ENCODE measurements around the gene ZNF223. TPM values are rescaled to one million over a fixed set of nuclear protein-coding genes. Genes with fewer than 3 reads are reported as not detected.
A peak's percentile ranks its signal among the peaks of the same experiment; 100 is the strongest.

ZNF223 gene
- total and polyA plus RNA-seq, 9 of the 15 experiments (the other 6 are each of a cell fraction or from before 2014, with no cell fraction given), result 0.21 to 1.8 (median 0.71) TPM

DNA sequence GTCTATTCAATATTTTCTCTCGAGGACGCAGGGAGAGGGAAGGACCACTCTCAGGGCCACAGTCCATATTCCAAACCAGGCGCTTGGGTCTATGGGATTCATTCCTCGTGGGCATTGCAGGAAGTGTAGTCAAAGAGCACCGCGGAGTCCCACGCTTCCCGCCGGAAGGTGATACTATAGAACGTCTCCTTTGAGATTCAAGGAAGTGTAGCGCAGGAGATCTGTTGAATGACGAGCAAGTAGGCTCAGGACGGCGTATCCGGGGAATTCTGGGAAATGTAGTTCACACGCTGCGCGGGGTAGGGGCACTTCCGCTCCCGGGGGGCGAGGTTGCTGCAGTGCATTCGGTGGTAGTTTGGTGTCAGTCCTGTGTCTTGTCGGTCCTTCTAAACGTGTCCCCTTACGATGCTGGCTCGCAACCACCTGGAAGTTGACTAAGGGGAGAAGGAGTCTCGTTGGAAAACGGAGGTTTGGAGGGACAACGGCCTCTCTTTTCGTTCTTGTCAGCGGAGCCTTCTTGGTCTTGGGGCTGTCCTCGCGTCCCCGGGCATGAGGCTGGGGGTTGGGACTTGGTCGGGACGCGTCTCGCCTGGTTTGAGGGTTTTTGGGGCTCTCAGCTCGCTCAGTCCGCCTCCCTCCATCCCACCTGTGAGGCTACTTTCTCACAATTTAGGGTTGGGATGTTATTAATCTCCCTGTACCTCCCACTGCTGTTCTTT, 20.1 kb downstream of the ZNF223 start, which contains the start of gene ZNF284 (continued):
- TF ChIP-seq ETV1 (tag; conservative IDR thresholded peaks at IDR 0.05; ENCODE audit: low read depth) (peak; percentile 91), ZNF639 (CRISPR knock-in tag; conservative IDR thresholded peaks at IDR 0.05 in 1 of 2, IDR thresholded peaks at IDR 0.05 in 1 of 2) (no peak), ATF7 (IDR thresholded peaks at IDR 0.05) (peak; percentile 62), HMGN3 (IDR thresholded peaks at IDR 0.05; ENCODE audit: borderline replicate concordance, extremely low read depth, insufficient read length, low read depth, low read length) (no peak), ZNF146 (CRISPR knock-in tag; IDR thresholded peaks at IDR 0.05; ENCODE audit: unreplicated experiment) (no peak), NR2F6 (CRISPR knock-in tag; IDR thresholded peaks at IDR 0.05) (no peak), GATAD2A (IDR thresholded peaks at IDR 0.05) (no peak), HDAC2 (IDR thresholded peaks at IDR 0.05) (no peak), CHCHD3 (CRISPR knock-in tag; IDR thresholded peaks at IDR 0.05) (no peak), CBX2 (IDR thresholded peaks at IDR 0.05; ENCODE audit: insufficient read depth, low read length, poor library complexity, severe bottlenecking) (no peak), MEF2D (tag; conservative IDR thresholded peaks at IDR 0.05; ENCODE audit: low read depth) (no peak), ZNF239 (CRISPR knock-in tag; IDR thresholded peaks at IDR 0.05) (no peak), NEUROD1 (IDR thresholded peaks at IDR 0.05; ENCODE audit: borderline replicate concordance, low read depth, low read length, partially characterized antibody) (no peak), ZBTB1 (CRISPR knock-in tag; IDR thresholded peaks at IDR 0.05; ENCODE audit: borderline replicate concordance, low read depth) (no peak), U2AF1 (optimal IDR thresholded peaks at IDR 0.05; ENCODE audit: low read depth, low read length) (no peak), ZNF3 (CRISPR knock-in tag; IDR thresholded peaks at IDR 0.05) (no peak), CREBBP (IDR thresholded peaks at IDR 0.05; ENCODE audit: low read depth, low read length) (no peak)
- TF ChIP-seq, protein P1, sequence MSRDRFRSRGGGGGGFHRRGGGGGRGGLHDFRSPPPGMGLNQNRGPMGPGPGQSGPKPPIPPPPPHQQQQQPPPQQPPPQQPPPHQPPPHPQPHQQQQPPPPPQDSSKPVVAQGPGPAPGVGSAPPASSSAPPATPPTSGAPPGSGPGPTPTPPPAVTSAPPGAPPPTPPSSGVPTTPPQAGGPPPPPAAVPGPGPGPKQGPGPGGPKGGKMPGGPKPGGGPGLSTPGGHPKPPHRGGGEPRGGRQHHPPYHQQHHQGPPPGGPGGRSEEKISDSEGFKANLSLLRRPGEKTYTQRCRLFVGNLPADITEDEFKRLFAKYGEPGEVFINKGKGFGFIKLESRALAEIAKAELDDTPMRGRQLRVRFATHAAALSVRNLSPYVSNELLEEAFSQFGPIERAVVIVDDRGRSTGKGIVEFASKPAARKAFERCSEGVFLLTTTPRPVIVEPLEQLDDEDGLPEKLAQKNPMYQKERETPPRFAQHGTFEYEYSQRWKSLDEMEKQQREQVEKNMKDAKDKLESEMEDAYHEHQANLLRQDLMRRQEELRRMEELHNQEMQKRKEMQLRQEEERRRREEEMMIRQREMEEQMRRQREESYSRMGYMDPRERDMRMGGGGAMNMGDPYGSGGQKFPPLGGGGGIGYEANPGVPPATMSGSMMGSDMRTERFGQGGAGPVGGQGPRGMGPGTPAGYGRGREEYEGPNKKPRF (IDR thresholded peaks at IDR 0.05; ENCODE audit: low read depth, low read length), result no peak
- TF ChIP-seq, protein P2, sequence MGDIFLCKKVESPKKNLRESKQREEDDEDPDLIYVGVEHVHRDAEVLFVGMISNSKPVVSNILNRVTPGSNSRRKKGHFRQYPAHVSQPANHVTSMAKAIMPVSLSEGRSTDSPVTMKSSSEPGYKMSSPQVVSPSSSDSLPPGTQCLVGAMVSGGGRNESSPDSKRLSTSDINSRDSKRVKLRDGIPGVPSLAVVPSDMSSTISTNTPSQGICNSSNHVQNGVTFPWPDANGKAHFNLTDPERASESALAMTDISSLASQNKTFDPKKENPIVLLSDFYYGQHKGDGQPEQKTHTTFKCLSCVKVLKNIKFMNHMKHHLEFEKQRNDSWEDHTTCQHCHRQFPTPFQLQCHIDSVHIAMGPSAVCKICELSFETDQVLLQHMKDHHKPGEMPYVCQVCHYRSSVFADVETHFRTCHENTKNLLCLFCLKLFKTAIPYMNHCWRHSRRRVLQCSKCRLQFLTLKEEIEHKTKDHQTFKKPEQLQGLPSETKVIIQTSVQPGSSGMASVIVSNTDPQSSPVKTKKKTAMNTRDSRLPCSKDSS (IDR thresholded peaks at IDR 0.05; ENCODE audit: low read depth, partially characterized antibody), result no peak
- TF ChIP-seq, protein P3, sequence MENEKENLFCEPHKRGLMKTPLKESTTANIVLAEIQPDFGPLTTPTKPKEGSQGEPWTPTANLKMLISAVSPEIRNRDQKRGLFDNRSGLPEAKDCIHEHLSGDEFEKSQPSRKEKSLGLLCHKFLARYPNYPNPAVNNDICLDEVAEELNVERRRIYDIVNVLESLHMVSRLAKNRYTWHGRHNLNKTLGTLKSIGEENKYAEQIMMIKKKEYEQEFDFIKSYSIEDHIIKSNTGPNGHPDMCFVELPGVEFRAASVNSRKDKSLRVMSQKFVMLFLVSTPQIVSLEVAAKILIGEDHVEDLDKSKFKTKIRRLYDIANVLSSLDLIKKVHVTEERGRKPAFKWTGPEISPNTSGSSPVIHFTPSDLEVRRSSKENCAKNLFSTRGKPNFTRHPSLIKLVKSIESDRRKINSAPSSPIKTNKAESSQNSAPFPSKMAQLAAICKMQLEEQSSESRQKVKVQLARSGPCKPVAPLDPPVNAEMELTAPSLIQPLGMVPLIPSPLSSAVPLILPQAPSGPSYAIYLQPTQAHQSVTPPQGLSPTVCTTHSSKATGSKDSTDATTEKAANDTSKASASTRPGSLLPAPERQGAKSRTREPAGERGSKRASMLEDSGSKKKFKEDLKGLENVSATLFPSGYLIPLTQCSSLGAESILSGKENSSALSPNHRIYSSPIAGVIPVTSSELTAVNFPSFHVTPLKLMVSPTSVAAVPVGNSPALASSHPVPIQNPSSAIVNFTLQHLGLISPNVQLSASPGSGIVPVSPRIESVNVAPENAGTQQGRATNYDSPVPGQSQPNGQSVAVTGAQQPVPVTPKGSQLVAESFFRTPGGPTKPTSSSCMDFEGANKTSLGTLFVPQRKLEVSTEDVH (IDR thresholded peaks at IDR 0.05; ENCODE audit: low read depth, partially characterized antibody), result peak; percentile 46
